ENCODE results near the gene CARD19.

- TF ChIP-seq ZFP30 (CRISPR knock-in tag; IDR thresholded peaks at IDR 0.05) (no peak), TCF4 (CRISPR knock-in tag; IDR thresholded peaks at IDR 0.05; ENCODE audit: borderline replicate concordance) (no peak), CREB5 (CRISPR knock-in tag; IDR thresholded peaks at IDR 0.05; ENCODE audit: low read depth) (no peak), ZC3H10 (CRISPR knock-in tag; IDR thresholded peaks at IDR 0.05) (no peak)
Observed at GRCh38 chr9:93086447-93087224, 9.4 kb upstream of the CARD19 start.

Data from SK-N-SH treated with all-trans-retinoic acid at 6 μM for 48 hours (cell line).